ENCODE data around the gene KLHDC4. TPM values are rescaled to one million over a fixed set of nuclear protein-coding genes. Genes with fewer than 3 reads are reported as not detected.
A peak's percentile ranks its signal among the peaks of the same experiment; 100 is the strongest.
"Not testable (repeated sequence)": the region's sequence is repeated elsewhere in the genome, so short reads cannot be mapped to it uniquely, and the experiment has no call there.

Gene KLHDC4
- total RNA-seq, 1 donor from 2014 or later, result 43.4 TPM

- Mint-ChIP-seq H3K9me3 (ENCODE audit: unreplicated experiment) (no peaks in the 10 kb centered on the region), H3K36me3 (ENCODE audit: low read depth, unreplicated experiment) (peaks cover 8% of the 10 kb centered on the region), H3K27me3 (ENCODE audit: unreplicated experiment) (peaks cover 8% of the 10 kb centered on the region), H3K4me3 (ENCODE audit: unreplicated experiment) (no peak overlapping the region), H3K4me1 (ENCODE audit: unreplicated experiment) (peaks cover 2% of the 10 kb centered on the region), H3K27ac (ENCODE audit: unreplicated experiment) (no peak overlapping the region)
- TF ChIP-seq CTCF (IDR thresholded peaks at IDR 0.05; ENCODE audit: unreplicated experiment), result no peak
- no peak for DNase-seq (ENCODE audit: low spot score)
These were observed 32.6 kb downstream of the KLHDC4 start for GRCh38 chr16:87733190-87733589.

- no peak for TF ChIP-seq CTCF (IDR thresholded peaks at IDR 0.05; ENCODE audit: unreplicated experiment)
- peaks cover 17% of the 10 kb centered on the region for H3K36me3 Mint-ChIP-seq (ENCODE audit: low read depth, unreplicated experiment)
- peaks cover 16% of the 10 kb centered on the region for H3K4me1 Mint-ChIP-seq (ENCODE audit: unreplicated experiment)
- no peak for DNase-seq (ENCODE audit: low spot score)
- H3K27me3 Mint-ChIP-seq (ENCODE audit: unreplicated experiment), result peaks cover 8% of the 10 kb centered on the region
- no peaks in the 10 kb centered on the region for H3K9me3 Mint-ChIP-seq (ENCODE audit: unreplicated experiment)
- no peak overlapping the region for H3K27ac Mint-ChIP-seq (ENCODE audit: unreplicated experiment)
- no peak overlapping the region for H3K4me3 Mint-ChIP-seq (ENCODE audit: unreplicated experiment)
These were observed 34.2 kb downstream of the KLHDC4 start for GRCh38 chr16:87731607-87732006.

GRCh38 chr16:87729266-87729954, 36.4 kb downstream of the KLHDC4 start:
- Mint-ChIP-seq H3K9me3 (ENCODE audit: unreplicated experiment) (no peaks in the 10 kb centered on the region), H3K27ac (ENCODE audit: unreplicated experiment) (no peak overlapping the region), H3K4me3 (ENCODE audit: unreplicated experiment) (peak overlapping the region; percentile 37), H3K36me3 (ENCODE audit: low read depth, unreplicated experiment) (peaks cover 13% of the 10 kb centered on the region), H3K4me1 (ENCODE audit: unreplicated experiment) (peaks cover 16% of the 10 kb centered on the region), H3K27me3 (ENCODE audit: unreplicated experiment) (peaks cover 6% of the 10 kb centered on the region)
- no peak for TF ChIP-seq CTCF (IDR thresholded peaks at IDR 0.05; ENCODE audit: unreplicated experiment)
- DNase-seq (ENCODE audit: low spot score), result no peak

- Mint-ChIP-seq H3K4me1 (ENCODE audit: unreplicated experiment) (peaks cover 16% of the 10 kb centered on the region), H3K36me3 (ENCODE audit: low read depth, unreplicated experiment) (peaks cover 22% of the 10 kb centered on the region), H3K4me3 (ENCODE audit: unreplicated experiment) (no peak overlapping the region), H3K9me3 (ENCODE audit: unreplicated experiment) (no peaks in the 10 kb centered on the region), H3K27ac (ENCODE audit: unreplicated experiment) (peak overlapping the region; percentile 91), H3K27me3 (ENCODE audit: unreplicated experiment) (peaks cover 4% of the 10 kb centered on the region)
- DNase-seq (ENCODE audit: low spot score), result no peak
- no peak for TF ChIP-seq CTCF (IDR thresholded peaks at IDR 0.05; ENCODE audit: unreplicated experiment)
These were observed 37.8 kb downstream of the KLHDC4 start for GRCh38 chr16:87728026-87728425.

- Mint-ChIP-seq H3K36me3 (ENCODE audit: low read depth, unreplicated experiment) (peaks cover 27% of the 10 kb centered on the region), H3K9me3 (ENCODE audit: unreplicated experiment) (no peaks in the 10 kb centered on the region), H3K27ac (ENCODE audit: unreplicated experiment) (peak overlapping the region; percentile 91), H3K4me3 (ENCODE audit: unreplicated experiment) (no peak overlapping the region), H3K27me3 (ENCODE audit: unreplicated experiment) (peaks cover 5% of the 10 kb centered on the region), H3K4me1 (ENCODE audit: unreplicated experiment) (peaks cover 16% of the 10 kb centered on the region)
- no peak for DNase-seq (ENCODE audit: low spot score)
- TF ChIP-seq CTCF (IDR thresholded peaks at IDR 0.05; ENCODE audit: unreplicated experiment), result no peak
These were observed 38.4 kb downstream of the KLHDC4 start for GRCh38 chr16:87727346-87727745.

GRCh38 chr16:87726577-87726976, 39.2 kb downstream of the KLHDC4 start:
- H3K36me3 Mint-ChIP-seq (ENCODE audit: low read depth, unreplicated experiment), result peaks cover 34% of the 10 kb centered on the region

More at GRCh38 chr16:87726577-87726976, 39.2 kb downstream of the KLHDC4 start:
- not testable (repeated sequence) for H3K4me3 Mint-ChIP-seq (ENCODE audit: unreplicated experiment); H3K27me3 Mint-ChIP-seq (ENCODE audit: unreplicated experiment); DNase-seq (ENCODE audit: low spot score); H3K9me3 Mint-ChIP-seq (ENCODE audit: unreplicated experiment)
- Mint-ChIP-seq H3K4me1 (ENCODE audit: unreplicated experiment) (peaks cover 21% of the 10 kb centered on the region), H3K27ac (ENCODE audit: unreplicated experiment) (peak overlapping the region; percentile 80)
